NOMO-1 treated with DMSO at 0.1 percent for 48 hours (cell line): ENCODE results near the gene FUBP3.

Experiments used
- DNase-seq: peaks from one replicate; lab custom pipeline; 2025; ENCODE audit not compliant: unreplicated experiment; lab: John Stamatoyannopoulos, UW

The FUBP3 gene

DNA sequence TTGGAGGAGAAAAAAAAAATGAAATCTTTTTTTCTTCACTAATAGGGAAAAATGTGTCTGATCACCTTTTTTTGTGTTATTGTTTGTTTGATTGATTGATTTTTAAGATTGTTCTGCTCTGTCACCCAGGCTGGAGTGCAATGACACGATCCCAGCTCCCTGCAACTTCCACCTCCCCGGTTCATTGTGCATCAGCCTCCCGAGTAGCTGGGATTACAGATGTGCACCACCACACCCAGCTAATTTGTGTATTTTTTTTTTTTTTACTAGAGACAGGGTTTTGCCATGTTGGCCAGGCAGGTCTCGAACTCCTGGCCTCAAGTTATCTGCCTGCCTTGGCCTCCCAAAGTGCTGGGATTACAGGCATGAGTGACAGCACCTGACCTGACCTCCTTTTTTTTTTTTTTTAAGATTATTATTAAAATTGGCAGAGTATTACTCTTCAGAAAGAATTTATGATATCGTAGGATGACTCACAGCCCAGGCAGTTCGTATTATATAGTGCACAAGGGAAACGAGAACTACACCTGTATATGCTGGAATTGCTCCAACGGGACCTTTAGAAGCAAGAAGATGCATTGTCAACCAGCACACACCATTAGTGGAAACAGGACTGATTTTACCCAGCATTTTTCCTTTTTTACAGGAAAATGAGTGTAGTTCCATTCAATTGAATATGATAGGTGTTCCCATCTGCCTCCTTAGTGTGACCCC is 27.7 kb downstream of the FUBP3 start:
- DNase-seq = no peak

DNA sequence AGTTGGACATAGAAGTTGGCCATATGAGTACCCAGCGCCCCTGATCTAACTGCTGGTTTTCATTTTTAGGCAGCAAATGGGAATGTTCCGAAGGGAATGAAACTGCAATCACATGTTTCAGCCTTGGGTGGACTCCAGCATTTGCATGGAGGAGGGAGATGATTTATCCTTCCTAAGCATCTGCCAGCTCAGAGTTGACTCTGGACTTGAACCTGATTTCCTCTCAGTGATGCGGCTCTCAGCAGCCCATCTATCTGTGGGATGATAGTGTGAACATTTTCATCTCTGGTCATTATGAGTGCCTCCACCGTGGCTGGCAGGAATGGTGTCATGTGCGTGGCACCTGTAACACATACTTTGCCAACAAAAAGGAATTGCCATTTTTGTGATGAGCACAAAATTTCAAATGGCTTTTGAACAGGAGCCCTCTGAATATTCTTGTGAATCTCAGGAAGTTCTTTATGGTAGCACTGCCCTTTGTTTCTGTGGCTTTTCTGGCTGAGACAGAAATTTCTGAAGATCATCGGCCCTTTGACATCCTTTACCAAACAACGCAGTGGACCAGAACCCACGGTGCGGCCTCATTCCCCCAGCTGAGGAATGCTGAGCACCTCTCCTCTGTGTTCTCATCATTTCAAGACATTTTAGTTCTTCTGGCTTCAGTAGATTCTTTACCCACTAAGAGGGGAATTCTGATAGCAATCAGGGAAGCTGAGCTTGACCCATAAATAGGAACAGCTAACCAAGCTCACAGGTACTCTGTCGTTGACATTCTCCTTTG is 28.5 kb downstream of the FUBP3 start:
- DNase-seq = no peak

DNA sequence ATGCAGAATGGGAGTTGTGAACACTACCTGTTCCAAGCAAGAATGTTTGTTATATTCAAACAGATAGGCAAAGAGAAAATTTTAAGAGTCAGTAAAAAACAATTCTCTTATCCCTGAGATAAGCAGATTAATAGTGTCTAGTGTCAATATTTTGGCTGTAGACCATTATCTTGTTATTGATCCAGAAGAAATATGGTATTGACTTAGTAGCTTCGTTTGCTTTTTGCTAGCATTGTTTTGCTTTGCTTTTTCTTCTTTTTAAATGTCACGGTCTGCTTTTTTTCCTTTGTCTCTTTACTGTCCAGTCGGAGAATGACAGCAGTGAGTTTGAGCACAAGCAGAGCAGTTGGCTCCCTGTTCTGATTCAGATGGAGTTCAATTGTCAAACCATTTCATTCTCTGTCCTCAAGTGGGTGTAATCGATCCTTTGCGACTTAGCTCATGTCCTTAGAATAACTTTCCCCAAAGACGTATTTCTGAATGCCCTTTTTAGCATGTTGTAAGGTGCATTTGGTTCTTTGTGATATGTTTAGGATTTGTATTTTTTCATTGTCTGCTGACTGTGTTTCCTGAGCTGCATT is 29.3 kb downstream of the FUBP3 start:
- no peak for DNase-seq

DNA sequence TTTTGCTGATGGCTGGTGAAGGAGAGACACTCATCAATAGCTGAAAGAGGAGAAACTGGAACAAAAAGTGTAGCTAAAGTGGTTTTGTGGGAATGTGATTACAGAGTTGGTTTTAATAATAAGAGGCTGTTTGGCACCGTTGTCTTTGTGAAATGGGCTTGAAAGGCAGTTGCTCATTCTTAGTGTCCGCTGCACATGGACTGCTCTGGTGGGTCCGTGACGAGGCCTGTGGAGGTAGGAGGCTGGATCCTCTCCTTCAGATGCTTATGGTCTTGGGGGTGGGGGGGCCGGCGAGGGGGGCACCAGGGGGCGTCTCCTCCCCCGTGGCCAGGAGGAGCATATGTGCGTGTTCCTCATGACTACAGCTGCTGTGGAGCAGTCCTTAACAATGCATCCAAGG is 29.8 kb downstream of the FUBP3 start:
- DNase-seq = no peak

DNA sequence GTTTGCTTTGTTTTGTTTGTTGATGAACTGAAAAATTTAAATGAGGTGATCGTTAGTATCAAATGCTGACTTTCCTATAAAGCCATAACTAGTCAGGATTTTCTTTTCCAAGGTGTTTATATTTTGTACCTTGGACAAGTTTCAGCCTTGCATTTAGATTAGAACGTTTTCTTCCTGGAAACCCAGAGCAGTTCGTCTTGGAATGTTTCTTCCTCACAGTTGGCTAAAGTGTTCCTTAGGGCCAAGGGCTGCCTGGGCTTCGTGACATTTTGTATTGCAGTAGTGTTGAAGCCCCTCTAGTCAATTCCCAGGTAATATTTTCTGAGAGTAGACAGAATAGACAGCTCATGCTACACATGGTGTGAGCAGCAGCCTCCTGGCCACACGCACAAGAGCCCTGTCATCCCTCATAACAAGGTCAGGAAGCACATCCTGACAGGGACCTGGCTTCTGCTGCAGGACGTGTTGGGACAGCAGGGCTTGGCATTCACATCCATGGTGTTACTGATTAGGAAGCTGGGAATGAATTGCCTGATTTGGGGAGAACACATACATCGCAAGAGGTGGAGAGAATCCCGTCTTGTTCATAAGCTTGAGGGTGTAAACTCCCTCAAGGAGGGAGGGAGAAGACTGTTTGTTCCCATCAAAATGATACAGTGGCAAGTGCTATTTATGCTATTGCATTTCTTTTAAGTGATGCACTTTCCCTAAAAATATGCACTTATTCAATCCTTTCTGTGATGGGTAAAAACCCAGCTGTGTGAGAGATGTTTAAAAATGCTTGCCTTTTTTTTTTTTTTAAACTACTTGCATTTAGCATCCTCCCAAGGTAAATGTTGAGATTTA is 31.7 kb downstream of the FUBP3 start:
- DNase-seq = no peak

DNA sequence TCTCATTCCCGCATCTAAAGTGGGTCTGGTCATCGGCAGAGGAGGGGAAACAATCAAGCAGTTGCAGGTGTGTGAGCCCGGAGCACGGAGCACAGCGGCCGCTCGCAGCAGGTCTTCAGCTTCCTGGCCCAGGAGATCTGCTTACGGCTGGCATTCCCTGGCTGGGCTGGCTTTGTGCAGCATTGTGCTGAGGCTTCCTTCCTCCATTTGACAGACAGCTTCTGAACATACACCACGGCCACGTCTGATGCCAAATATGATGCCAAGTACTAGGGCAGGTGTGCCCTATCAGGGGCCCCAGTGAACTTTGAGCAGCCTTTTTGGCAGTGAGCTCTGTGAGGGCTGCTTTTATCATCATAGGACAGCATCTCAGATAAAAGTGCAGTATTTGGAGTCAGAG is 37.1 kb downstream of the FUBP3 start:
- no peak for DNase-seq

DNA sequence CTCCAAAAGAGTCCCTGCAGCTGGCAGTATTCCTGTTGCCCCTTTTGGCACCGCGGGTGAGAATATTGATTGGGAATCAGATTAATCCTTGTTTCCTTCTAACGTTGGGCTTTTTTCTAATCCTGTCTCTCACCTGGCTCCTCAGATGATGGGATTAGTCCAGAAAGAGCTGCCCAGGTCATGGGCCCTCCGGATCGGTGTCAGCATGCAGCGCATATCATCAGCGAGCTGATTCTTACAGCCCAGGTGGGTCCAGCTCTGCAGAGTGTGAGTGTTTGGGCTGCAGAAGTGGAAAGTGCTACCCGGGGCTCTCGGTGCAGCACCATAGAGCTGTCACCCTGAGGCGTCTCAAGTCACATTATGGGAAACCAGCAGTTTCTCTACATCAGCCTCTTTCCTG is 44.1 kb downstream of the FUBP3 start:
- no peak for DNase-seq

DNA sequence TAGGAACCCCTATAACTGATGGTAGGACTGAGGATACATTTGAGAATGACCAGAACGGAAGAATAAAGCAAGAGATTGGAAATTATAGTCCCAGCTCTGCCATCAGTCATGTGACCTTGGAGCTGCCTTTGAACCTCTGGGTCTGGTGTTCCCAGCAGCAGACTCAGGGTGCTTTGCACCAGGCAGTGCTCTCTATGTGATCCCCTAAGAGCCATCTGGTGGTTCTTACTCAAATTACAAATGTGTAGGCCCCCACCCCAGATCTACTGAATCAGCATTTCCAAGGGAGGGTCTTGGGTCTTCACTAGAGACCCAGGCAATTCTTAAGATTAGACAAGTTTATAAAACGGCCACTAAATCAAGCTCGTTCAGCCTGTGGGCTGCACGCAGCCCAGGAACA is 44.8 kb downstream of the FUBP3 start:
- no peak for DNase-seq

DNA sequence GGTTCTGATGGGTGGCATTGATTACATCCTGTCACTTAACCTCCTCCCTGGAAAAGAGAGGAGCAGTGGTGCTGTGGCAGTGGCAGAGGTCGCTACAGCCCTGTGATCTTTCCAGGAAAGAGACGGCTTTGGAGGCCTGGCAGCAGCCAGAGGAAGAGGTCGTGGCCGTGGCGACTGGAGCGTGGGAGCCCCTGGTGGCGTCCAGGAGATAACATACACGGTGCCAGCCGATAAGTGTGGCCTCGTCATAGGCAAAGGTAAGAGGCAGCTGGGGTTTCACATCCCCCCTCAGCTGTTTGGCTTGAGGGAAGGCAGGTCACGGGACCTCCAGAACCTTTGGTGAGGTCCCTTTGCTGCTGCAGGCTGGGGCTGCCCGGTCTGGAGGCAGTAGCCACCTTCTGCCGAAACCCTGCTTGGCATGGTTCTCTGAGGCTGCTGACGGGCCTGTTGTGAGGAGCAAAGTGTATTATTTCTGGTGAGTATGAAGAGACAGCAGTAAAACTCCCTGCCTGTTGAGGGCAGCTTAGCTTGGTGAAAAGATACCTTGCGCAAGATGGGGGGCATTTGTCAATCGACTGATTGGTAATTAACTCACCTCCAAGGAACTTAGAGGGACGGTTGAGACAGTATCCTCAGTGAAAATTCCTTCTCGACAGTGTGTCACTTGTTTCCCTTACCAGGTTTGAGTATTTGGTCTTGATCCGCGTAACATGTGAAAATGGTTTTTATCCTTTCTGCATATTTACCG is 47.0 kb downstream of the FUBP3 start:
- DNase-seq = no peak

DNA sequence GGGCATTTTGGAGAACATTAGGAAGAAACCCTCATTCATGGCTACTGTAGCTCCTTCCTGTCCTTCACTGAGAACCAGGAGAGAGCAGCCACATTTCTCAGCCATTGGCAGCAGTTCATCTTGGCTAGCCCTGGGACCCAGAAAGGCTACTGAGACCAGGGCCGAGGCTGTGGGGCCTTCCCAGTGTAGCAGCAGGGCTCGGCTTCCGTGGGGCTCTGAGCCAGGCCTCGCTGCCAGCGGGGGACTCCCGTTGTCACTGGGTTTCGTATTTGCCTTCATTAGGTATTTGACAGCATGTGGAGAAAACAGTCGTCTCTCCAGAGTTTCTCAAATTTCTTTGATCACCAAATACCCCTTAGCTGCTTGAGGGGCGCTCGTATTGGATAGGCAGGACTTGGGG is 47.7 kb downstream of the FUBP3 start:
- no peak for DNase-seq

DNA sequence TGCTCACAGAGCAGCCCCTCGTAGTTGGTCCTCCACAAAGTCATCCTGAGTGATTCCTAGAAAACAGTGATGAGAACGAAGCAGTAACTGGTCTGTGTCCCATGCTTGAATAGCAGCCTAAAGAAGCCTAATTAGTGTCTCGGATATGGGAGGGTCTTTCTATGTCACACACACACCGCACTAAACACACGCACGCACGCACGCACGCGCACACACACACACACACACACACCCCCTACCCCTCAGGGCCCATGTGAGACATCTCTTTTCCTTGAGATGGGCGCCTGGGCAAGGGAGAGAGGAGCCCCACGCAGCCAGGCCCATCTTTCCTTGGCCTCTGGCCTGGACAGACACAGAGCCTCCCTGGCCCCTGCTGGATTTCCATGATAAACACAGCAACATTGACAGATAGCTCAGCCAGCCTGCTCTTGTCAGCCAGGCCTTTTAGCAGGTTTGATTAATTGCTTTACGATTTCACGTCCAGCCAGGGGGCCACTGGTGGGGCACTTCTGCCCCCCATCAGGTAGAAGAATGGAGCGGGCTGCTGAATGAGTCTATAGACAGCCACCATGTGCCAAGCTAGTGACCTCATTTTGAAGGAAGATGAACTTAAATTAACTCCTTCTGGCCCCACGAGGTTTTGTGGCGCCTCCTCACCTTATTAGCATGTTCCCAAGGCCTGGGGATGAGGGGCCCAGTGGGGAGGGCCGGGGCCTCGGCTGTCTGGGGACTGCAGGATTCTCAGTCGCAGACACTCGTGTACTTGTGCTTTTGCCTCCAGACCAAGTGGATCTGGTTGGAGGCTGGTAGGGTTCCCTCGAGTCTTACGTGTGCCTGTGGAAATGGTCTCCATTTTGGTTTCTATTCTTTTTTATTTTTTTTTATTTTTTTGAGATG is 48.8 kb downstream of the FUBP3 start:
- DNase-seq = no peak

DNA sequence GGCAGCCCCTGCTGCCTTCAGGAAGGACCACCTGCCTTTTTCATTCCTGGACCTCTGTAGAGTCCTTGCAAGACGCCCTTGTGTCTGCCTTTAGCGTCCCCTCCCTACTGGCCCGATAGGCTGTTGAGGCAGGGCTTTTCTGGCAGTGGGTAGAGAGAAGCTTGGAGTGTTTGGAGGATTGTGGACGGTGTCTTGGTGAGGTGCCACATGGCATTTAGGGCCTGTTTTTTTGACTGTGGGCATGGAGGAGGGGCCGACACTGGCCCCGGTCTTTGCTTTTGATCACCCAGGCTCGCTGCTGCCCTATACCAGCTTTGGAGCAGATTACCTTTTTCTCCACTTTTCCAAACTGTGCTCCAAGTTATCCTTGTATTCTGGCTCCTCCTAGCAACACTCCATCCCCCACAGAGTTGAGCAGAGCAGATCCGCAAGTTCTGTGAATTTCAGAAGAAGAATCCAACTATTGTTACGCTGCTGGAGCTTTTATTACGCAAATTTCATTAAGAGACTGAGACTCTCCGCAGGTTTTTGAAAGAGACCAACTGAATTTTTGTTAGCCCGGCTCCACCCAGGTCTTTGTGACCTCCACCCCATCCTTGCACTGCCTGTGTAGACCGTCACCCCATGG is 50.2 kb downstream of the FUBP3 start:
- no peak for DNase-seq

DNA sequence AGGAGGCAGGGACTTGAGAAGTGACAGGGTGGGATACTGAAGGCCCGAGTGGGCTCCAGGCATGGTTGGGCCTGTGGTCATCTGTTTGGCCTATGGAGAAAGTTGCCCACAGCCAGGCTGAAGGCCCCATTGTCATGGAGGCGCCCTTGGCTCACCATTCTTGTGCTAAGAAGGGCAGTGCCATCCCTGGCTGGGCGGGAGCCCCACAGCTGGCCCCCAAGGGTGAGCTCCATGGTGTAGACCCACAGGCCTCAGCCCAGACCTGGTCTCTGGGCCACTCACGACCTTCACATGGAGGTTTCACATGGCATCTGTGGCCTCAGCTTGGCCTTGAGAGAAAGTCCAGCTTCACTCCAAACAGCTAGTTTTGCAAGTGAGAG is 50.7 kb downstream of the FUBP3 start:
- no peak for DNase-seq

DNA sequence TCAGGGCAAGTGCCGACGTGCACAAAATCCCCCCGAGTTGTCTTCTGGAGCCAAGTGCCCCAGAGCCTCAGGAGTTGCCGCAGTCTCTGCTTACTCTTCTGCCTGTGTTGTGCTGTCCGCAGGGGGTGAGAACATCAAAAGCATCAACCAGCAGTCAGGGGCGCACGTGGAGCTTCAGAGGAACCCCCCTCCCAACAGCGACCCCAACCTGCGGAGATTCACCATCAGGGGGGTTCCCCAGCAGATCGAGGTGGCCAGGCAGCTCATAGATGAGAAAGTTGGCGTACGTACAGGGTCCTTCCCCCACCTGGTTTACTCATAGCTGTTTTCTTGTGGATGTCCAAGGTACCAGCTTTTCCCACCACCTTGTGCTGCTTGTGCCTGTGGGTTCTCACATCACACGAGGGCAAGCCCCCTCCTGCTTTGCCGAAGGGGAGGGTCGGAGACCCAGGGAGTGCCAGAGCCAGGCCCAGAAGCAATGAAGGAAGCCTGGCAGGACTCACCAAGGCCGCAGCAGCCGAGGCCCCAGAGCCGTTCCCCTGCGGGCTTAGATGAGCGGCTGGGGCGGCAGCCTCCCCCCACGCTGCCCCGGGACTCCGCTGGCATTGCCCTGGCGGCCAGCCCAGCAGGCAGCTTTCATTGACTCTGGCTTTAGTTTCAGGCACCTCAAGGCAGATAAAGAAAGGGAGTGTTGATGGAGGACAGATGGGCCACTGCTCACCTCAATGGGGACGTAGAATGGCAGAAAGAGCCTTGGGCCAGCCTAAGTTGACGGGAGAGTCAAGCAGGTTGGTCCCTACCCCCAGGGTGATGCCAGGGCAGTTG is 51.3 kb downstream of the FUBP3 start:
- no peak for DNase-seq

DNA sequence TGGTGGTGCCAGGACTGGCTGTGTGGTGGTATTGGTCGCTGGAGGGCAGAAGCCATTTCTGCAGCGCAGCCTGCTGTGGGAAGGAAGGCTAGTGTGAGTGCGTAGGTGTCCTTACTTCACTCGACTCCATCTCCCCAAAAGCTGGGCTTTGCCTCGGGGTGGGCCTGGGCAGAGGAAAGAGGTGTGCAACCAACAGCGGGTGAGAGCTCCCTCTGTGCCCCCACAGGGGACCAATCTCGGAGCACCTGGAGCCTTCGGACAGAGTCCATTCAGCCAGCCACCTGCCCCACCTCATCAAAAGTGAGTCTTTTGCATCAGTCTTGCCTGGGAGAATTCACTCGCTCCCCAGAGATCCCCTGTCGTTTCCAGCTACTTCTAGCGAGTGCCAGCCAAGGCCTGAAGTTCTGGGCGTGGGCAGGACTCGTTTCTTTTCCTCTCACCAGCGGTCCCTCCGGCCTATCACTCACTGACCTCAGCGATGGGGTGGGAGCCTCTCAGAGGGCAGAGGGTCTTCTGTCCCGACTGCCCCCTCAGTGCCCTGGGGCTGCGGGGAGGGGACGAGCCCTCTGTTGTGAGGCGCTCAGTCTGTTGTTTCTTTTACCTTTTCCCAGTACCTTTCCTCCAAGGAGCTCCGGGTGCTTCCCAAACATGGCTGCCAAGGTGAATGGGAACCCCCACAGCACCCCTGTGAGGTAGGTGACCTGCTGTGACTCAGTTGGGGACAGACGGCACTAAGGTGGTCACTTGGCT is 52.1 kb downstream of the FUBP3 start:
- no peak for DNase-seq

DNA sequence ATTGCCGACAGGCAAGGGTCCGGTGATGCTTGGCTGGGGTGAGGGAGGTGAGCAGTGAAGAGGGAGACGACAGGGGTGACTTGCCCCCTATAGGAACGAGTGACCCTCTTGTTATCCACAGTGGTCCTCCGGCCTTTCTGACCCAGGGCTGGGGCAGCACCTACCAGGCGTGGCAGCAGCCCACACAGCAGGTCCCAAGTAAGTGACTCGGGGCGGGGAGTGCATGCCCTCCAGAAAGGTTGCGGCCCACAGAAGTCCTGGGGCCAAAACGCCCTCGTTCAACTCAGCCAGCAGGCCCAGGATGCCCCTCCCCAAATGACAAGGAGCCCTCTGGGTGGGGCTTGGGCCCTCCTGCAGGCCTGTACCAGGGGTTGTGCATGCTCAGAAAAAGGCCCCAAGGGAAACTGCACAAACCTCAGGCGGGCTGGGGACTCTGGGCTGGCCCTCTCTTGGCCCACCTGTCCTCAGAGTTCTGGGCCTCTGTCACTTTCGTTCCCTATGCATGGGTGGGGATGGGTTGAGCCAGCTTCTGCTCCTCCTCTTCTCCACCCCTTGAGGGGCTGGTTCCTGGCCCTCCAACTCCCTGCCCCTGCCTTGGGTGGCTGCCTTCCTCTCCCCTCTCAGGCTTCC is 52.8 kb downstream of the FUBP3 start:
- DNase-seq = no peak

DNA sequence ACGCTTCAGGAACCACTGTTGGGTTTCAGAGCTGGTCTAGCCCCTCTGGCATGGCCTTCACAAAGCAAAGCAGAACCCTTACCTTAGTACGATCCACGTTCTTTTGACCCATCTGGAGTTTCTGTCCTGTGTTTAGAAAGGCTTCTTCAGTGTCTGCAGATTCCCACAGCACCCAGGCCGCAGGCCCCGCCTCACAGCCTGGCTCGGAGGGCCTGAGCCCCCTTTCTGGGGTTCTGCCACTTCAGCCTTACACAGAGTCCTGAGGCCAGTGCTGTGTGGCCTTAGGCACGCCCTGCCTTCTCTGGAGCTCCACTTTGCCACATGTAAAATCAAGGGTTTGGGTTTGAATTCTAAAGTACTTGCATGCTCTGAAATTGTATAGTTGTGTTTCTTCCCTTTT is 53.5 kb downstream of the FUBP3 start:
- no peak for DNase-seq
